Loucy (cell line): ENCODE results near the gene ZSWIM1.

Source experiments
- H2AFZ ChIP-seq: fragments of 200-600 bp; sonication (generic); 2 replicates; pipeline ENCODE4 v1.6.0; 2016; ENCODE audit warnings: antibody characterized with exemption, mild to moderate bottlenecking, low read length, moderate library complexity
- H3F3A ChIP-seq: fragments of 200-600 bp; 2 replicates; pipeline ENCODE4 v1.6.0; 2016; ENCODE audit warnings: antibody characterized with exemption, low read depth, mild to moderate bottlenecking
- H3K27me3 ChIP-seq: fragments of 200-600 bp; sonication (generic); 2 replicates; pipeline ENCODE4 v1.6.1; 2014; ENCODE audit warnings: low read length, mild to moderate bottlenecking; ENCODE audit not compliant: insufficient read depth, poor library complexity, severe bottlenecking
- H3K36me3 ChIP-seq: fragments of 200-600 bp; sonication (generic); 2 replicates; pipeline ENCODE4 v1.6.1; 2016; ENCODE audit warnings: low read length; ENCODE audit not compliant: insufficient read depth
- H3K4me1 ChIP-seq: fragments of 200-600 bp; sonication (generic); 2 replicates; pipeline ENCODE4 v1.5.1; 2014; ENCODE audit warnings: low read length, mild to moderate bottlenecking; ENCODE audit not compliant: insufficient read depth, poor library complexity, severe bottlenecking
- H3K4me2 ChIP-seq: fragments of 200-600 bp; sonication (generic); 2 replicates; pipeline ENCODE4 v1.6.0; 2014; ENCODE audit warnings: antibody characterized with exemption, low read length, low read depth, mild to moderate bottlenecking; ENCODE audit not compliant: poor library complexity, severe bottlenecking
- H3K4me3 ChIP-seq: fragments of 200-600 bp; sonication (generic); 2 replicates; pipeline ENCODE4 v1.5.1; 2014; ENCODE audit warnings: low read length, mild to moderate bottlenecking, mixed read lengths; ENCODE audit not compliant: poor library complexity, severe bottlenecking
- H3K79me2 ChIP-seq: fragments of 200-600 bp; sonication (generic); 2 replicates; pipeline ENCODE4 v1.6.1; 2014; ENCODE audit warnings: low read length; ENCODE audit not compliant: insufficient read depth
- H3K9ac ChIP-seq: fragments of 200-600 bp; sonication (generic); 2 replicates; pipeline ENCODE4 v1.6.0; 2014; ENCODE audit warnings: mild to moderate bottlenecking, low read depth, low read length, moderate library complexity; ENCODE audit not compliant: poor library complexity, severe bottlenecking
- H3K9me2 ChIP-seq: fragments of 200-600 bp; sonication (generic); replicated peaks from 2 replicates; pipeline ENCODE4 v1.6.1; 2016; ENCODE audit warnings: low read depth, low read length, mixed read lengths
- H3K9me3 ChIP-seq: fragments of 200-600 bp; sonication (generic); 2 replicates; pipeline ENCODE4 v1.6.1; 2014; ENCODE audit warnings: mild to moderate bottlenecking, antibody characterized with exemption, low read length, low read depth; ENCODE audit not compliant: insufficient read depth
- H4K20me1 ChIP-seq: fragments of 200-600 bp; sonication (generic); 2 replicates; pipeline ENCODE4 v1.6.0; 2014; ENCODE audit warnings: antibody characterized with exemption, low read length, mild to moderate bottlenecking; ENCODE audit not compliant: insufficient read depth, poor library complexity, severe bottlenecking
- EZH2phosphoT487 ChIP-seq: fragments of 200-600 bp; IDR thresholded peaks from 2 replicates; pipeline ENCODE4 v1.6.1; 2018; ENCODE audit warnings: antibody characterized with exemption, mild to moderate bottlenecking, moderate library complexity, borderline replicate concordance
- TF ChIP-seq, protein P1 (sequence below): fragments of 200-600 bp; sonication (generic); conservative IDR thresholded peaks from 2 replicates; pipeline ENCODE4 v1.5.1; 2014; ENCODE audit warnings: mild to moderate bottlenecking, antibody characterized with exemption, low read length

ZSWIM1 gene

GRCh38 chr20:45918779-45919537 is 37.9 kb downstream of the ZSWIM1 start:
- no peaks in the 10 kb centered on the region for H3K4me1 ChIP-seq
- H3K27me3 ChIP-seq = no peaks in the 10 kb centered on the region
- no peaks in the 10 kb centered on the region for H3F3A ChIP-seq
- no peak overlapping the region for H3K4me3 ChIP-seq
- no peaks in the 10 kb centered on the region for H3K79me2 ChIP-seq
- no peak overlapping the region for H3K4me2 ChIP-seq
- no peaks in the 10 kb centered on the region for H3K9me2 ChIP-seq
- TF ChIP-seq EZH2phosphoT487 = no peak
- TF ChIP-seq, protein P1, sequence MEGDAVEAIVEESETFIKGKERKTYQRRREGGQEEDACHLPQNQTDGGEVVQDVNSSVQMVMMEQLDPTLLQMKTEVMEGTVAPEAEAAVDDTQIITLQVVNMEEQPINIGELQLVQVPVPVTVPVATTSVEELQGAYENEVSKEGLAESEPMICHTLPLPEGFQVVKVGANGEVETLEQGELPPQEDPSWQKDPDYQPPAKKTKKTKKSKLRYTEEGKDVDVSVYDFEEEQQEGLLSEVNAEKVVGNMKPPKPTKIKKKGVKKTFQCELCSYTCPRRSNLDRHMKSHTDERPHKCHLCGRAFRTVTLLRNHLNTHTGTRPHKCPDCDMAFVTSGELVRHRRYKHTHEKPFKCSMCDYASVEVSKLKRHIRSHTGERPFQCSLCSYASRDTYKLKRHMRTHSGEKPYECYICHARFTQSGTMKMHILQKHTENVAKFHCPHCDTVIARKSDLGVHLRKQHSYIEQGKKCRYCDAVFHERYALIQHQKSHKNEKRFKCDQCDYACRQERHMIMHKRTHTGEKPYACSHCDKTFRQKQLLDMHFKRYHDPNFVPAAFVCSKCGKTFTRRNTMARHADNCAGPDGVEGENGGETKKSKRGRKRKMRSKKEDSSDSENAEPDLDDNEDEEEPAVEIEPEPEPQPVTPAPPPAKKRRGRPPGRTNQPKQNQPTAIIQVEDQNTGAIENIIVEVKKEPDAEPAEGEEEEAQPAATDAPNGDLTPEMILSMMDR = no peak
- H4K20me1 ChIP-seq = no peaks in the 10 kb centered on the region
- H3K9ac ChIP-seq = no peak overlapping the region
- no peaks in the 10 kb centered on the region for H3K36me3 ChIP-seq
- no peaks in the 10 kb centered on the region for H3K9me3 ChIP-seq
- no peak overlapping the region for H2AFZ ChIP-seq

- H3K9me3 ChIP-seq = no peaks in the 10 kb centered on the region
- H4K20me1 ChIP-seq = no peaks in the 10 kb centered on the region
- TF ChIP-seq, protein P1 = no peak
- TF ChIP-seq EZH2phosphoT487 = no peak
- no peak overlapping the region for H3K4me2 ChIP-seq
- H3K4me1 ChIP-seq = no peaks in the 10 kb centered on the region
- H3K27me3 ChIP-seq = no peaks in the 10 kb centered on the region
- no peaks in the 10 kb centered on the region for H3K79me2 ChIP-seq
- no peaks in the 10 kb centered on the region for H3F3A ChIP-seq
- no peaks in the 10 kb centered on the region for H3K36me3 ChIP-seq
- no peaks in the 10 kb centered on the region for H3K9me2 ChIP-seq
- no peak overlapping the region for H3K4me3 ChIP-seq
- no peak overlapping the region for H3K9ac ChIP-seq
- H2AFZ ChIP-seq = no peak overlapping the region
These were observed 38.7 kb downstream of the ZSWIM1 start for GRCh38 chr20:45919542-45920399.

DNA sequence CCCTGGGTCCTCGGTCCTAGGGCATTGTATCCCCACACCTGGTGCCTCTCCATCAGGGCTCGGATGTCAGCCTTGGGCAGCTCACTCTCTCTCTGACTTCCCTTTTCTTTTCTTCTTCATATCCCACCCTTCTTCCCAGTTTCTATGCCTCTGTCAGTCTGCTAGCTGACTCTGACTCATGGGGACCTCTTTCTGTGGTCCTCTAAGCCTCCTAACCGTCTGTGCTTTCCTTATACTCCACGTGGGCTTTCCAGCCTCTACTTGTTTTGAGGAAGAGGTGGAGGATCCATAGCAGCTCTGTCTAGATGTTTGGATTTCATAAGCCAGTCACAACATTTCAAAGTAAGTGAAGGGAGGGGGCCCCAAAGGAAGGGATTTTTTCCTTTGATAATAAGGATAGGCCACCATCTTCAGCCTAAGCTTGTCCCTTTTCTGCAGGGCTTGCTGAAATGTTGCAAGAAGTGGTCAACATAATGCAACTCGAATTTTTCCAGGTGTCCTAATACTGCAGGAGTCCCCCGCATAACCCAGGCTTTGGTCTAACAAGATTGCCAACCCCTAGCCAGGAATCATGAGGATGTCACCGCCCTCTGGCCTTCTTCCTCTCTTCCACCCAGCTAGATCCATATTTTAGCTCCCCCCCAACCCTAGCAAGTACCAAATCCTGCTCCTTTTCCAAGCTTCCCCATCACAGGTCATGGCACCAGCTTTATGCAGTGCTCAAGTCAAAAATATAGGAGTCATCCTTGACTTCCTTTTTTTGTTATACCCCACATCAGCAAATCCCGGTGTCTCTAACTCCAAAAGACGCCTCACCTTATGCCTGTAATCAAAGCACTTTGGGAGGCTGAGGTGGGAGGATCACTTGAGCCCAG is 39.7 kb downstream of the ZSWIM1 start:
- Histone ChIP-seq H4K20me1 (no peaks in the 10 kb centered on the region), H3K9me3 (no peaks in the 10 kb centered on the region), H3K36me3 (no peaks in the 10 kb centered on the region), H2AFZ (no peak overlapping the region), H3K4me2 (no peak overlapping the region), H3K4me3 (no peak overlapping the region), H3F3A (no peaks in the 10 kb centered on the region), H3K9me2 (no peaks in the 10 kb centered on the region), H3K27me3 (no peaks in the 10 kb centered on the region), H3K79me2 (no peaks in the 10 kb centered on the region), H3K9ac (no peak overlapping the region), H3K4me1 (no peaks in the 10 kb centered on the region)
- TF ChIP-seq, protein P1 = no peak
- no peak for TF ChIP-seq EZH2phosphoT487
